ENCODE measurements around the gene MICU1. TPM values are rescaled to one million over a fixed set of nuclear protein-coding genes. Genes with fewer than 3 reads are reported as not detected.
"Not testable (repeated sequence)": the region's sequence is repeated elsewhere in the genome, so short reads cannot be mapped to it uniquely, and the experiment has no call there.

The MICU1 gene
- total RNA-seq, 3 donors from 2014 or later = 27.2 to 44.3 (median 33.9) TPM

GRCh38 chr10:72550239-72550638 lies 75.6 kb downstream of the MICU1 start:
- H3K27me3 ChIP-seq = no peaks in the 10 kb centered on the region
- no peak overlapping the region for H3K4me3 ChIP-seq
- intact Hi-C loops (cut with DNase I; ENCODE audit: low total_unique reads) = no loop called here
- TF ChIP-seq CTCF (IDR thresholded peaks at IDR 0.05) = no peak
- TF ChIP-seq POLR2AphosphoS5 (IDR thresholded peaks at IDR 0.05) = no peak
- no peak for TF ChIP-seq POLR2A (IDR thresholded peaks at IDR 0.05)
- no peak for DNase-seq (ENCODE audit: low spot score in 2 of 2)
- no peak overlapping the region for H3K27ac ChIP-seq
- no peaks in the 10 kb centered on the region for H3K9me3 ChIP-seq
- H3K4me1 ChIP-seq = no peaks in the 10 kb centered on the region
- peaks cover 6% of the 10 kb centered on the region for H3K36me3 ChIP-seq

- no peak overlapping the region for H3K27ac ChIP-seq
- no peak for TF ChIP-seq CTCF (IDR thresholded peaks at IDR 0.05)
- TF ChIP-seq POLR2AphosphoS5 (IDR thresholded peaks at IDR 0.05) = no peak
- TF ChIP-seq POLR2A (IDR thresholded peaks at IDR 0.05) = no peak
- H3K4me1 ChIP-seq = no peaks in the 10 kb centered on the region
- no peak for DNase-seq (ENCODE audit: low spot score in 2 of 2)
- H3K36me3 ChIP-seq = peaks cover 10% of the 10 kb centered on the region
- H3K9me3 ChIP-seq = peaks cover 0 to 11% of the 10 kb centered on the region in 2 donors
- intact Hi-C loops (cut with DNase I; ENCODE audit: low total_unique reads) = no loop called here
- no peaks in the 10 kb centered on the region for H3K27me3 ChIP-seq
- H3K4me3 ChIP-seq = no peak overlapping the region
Observed at GRCh38 chr10:72545546-72545945, 80.3 kb downstream of the MICU1 start.

GRCh38 chr10:72543855-72544254 lies 82.0 kb downstream of the MICU1 start:
- peaks cover 0 to 11% of the 10 kb centered on the region in 2 donors for H3K9me3 ChIP-seq
- H3K27me3 ChIP-seq; H3K4me3 ChIP-seq; intact Hi-C loops (cut with DNase I; ENCODE audit: low total_unique reads); H3K36me3 ChIP-seq; H3K27ac ChIP-seq; DNase-seq (ENCODE audit: low spot score in 2 of 2); H3K4me1 ChIP-seq: not testable (repeated sequence)

- Histone ChIP-seq H3K4me3 (no peak overlapping the region), H3K36me3 (peaks cover 9% of the 10 kb centered on the region), H3K27me3 (no peaks in the 10 kb centered on the region), H3K4me1 (no peaks in the 10 kb centered on the region), H3K27ac (no peak overlapping the region), H3K9me3 (peaks cover 0 to 11% of the 10 kb centered on the region in 2 donors)
- TF ChIP-seq CTCF (IDR thresholded peaks at IDR 0.05) (no peak), POLR2AphosphoS5 (IDR thresholded peaks at IDR 0.05) (no peak), POLR2A (IDR thresholded peaks at IDR 0.05) (no peak)
- DNase-seq (ENCODE audit: low spot score in 2 of 2) = no peak
- intact Hi-C loops (cut with DNase I; ENCODE audit: low total_unique reads) = no loop called here
Observed at GRCh38 chr10:72542396-72542815, 83.5 kb downstream of the MICU1 start.

GRCh38 chr10:72541337-72541736 lies 84.5 kb downstream of the MICU1 start:
- no peaks in the 10 kb centered on the region for H3K27me3 ChIP-seq
- H3K4me1 ChIP-seq = no peaks in the 10 kb centered on the region
- H3K27ac ChIP-seq = no peak overlapping the region
- TF ChIP-seq CTCF (IDR thresholded peaks at IDR 0.05) (no peak), POLR2A (IDR thresholded peaks at IDR 0.05) (no peak), POLR2AphosphoS5 (IDR thresholded peaks at IDR 0.05) (no peak)
- peaks cover 0 to 11% of the 10 kb centered on the region in 2 donors for H3K9me3 ChIP-seq
- intact Hi-C loops (cut with DNase I; ENCODE audit: low total_unique reads) = no loop called here
- DNase-seq (ENCODE audit: low spot score in 2 of 2) = no peak
- no peak overlapping the region for H3K4me3 ChIP-seq
- peaks cover 9% of the 10 kb centered on the region for H3K36me3 ChIP-seq
